Naive thymus-derived CD4-positive, alpha-beta T cell (primary cell): ENCODE data around the gene ACTRT3. TPM values are rescaled to one million over a fixed set of nuclear protein-coding genes. Genes with fewer than 3 reads are reported as not detected.
"Not testable (repeated sequence)": the region's sequence is repeated elsewhere in the genome, so short reads cannot be mapped to it uniquely, and the experiment has no call there.

Source experiments
- ATAC-seq: fragments of 150-1000 bp; cut with Tn5 transposase; 2 replicates; pipeline ENCODE4 v1.10.0; 2021; ENCODE audit warnings: mild to moderate bottlenecking, moderate library complexity
- CTCF ChIA-PET: fragments of 350-600 bp; sonication (Branson Sonifier 250); formaldehyde crosslinking; loops from one replicate; lab custom pipeline; 2021; ENCODE audit warnings: antibody characterized with exemption; lab: Charles Lee
- POLR2A ChIA-PET: fragments of 350-600 bp; sonication (Branson Sonifier 250); formaldehyde crosslinking; loops from one replicate; lab custom pipeline; 2021; ENCODE audit warnings: antibody characterized with exemption, inconsistent platforms; lab: Charles Lee
- DNase-seq, 9 donors: peaks; one replicate each; pipeline versions ENCODE4 v3.0.0 to v3.0.0-alpha.2; 2020 to 2022; ENCODE audit warnings: mixed read lengths in 1 of 9
- H3K27ac ChIP-seq: one replicate; pipeline ENCODE4 v1.7.0; 2013; ENCODE audit warnings: mild to moderate bottlenecking, low read depth, low read length, moderate library complexity
- H3K27me3 ChIP-seq, 2 donors: one replicate each; pipeline ENCODE4 v1.7.0; 2013; ENCODE audit warnings: low read length in 2 of 2, mild to moderate bottlenecking in 2 of 2, moderate library complexity in 2 of 2; ENCODE audit not compliant: control insufficient read depth in 2 of 2, insufficient read depth in 2 of 2
- H3K36me3 ChIP-seq, 3 experiments: 1 replicate in 2 of 3; 2 replicates in 1 of 3; pipeline ENCODE4 v1.7.0; 2013; ENCODE audit warnings: low read length in 3 of 3, mild to moderate bottlenecking in 3 of 3, moderate library complexity in 1 of 3; ENCODE audit not compliant: insufficient read depth in 3 of 3, control insufficient read depth in 2 of 3
- H3K4me1 ChIP-seq, 2 donors: one replicate each; pipeline ENCODE4 v1.7.0; 2013; ENCODE audit warnings: low read length in 2 of 2, mild to moderate bottlenecking in 2 of 2, moderate library complexity in 1 of 2; ENCODE audit not compliant: control insufficient read depth in 2 of 2, insufficient read depth in 2 of 2
- H3K4me3 ChIP-seq: 2 replicates; pipeline ENCODE4 v1.7.0; 2013; ENCODE audit warnings: mild to moderate bottlenecking, low read length
- H3K9me3 ChIP-seq, 3 experiments: 1 replicate in 2 of 3; 2 replicates in 1 of 3; pipeline ENCODE4 v1.7.0; 2013; ENCODE audit warnings: low read length in 3 of 3; ENCODE audit not compliant: control insufficient read depth in 2 of 3
- H3K27ac Mint-ChIP-seq, 9 donors: one replicate each; pipeline ENCODE4 v1.8.0; 2020 to 2022; ENCODE audit warnings: mixed read lengths in 9 of 9, mild to moderate bottlenecking in 8 of 9, moderate library complexity in 5 of 9, inconsistent platforms in 2 of 9
- H3K27me3 Mint-ChIP-seq, 5 donors: one replicate each; pipeline ENCODE4 v1.8.0; 2021 to 2022; ENCODE audit warnings: mixed read lengths in 5 of 5, mild to moderate bottlenecking in 1 of 5
- H3K36me3 Mint-ChIP-seq, 5 donors: one replicate each; pipeline ENCODE4 v1.8.0; 2020 to 2022; ENCODE audit warnings: mixed read lengths in 5 of 5, mild to moderate bottlenecking in 3 of 5, inconsistent platforms in 1 of 5
- H3K4me1 Mint-ChIP-seq, 7 donors: one replicate each; pipeline ENCODE4 v1.8.0; 2020 to 2022; ENCODE audit warnings: mixed read lengths in 7 of 7, mild to moderate bottlenecking in 3 of 7, inconsistent platforms in 1 of 7
- H3K4me3 Mint-ChIP-seq, 10 donors: one replicate each; pipeline ENCODE4 v1.8.0; 2020 to 2022; ENCODE audit warnings: mild to moderate bottlenecking in 10 of 10, mixed read lengths in 10 of 10, moderate library complexity in 6 of 10, inconsistent platforms in 2 of 10
- H3K9me3 Mint-ChIP-seq, 11 donors: one replicate each; pipeline ENCODE4 v1.8.0; 2020 to 2022; ENCODE audit warnings: mixed read lengths in 11 of 11, mild to moderate bottlenecking in 4 of 11, inconsistent platforms in 1 of 11, moderate library complexity in 1 of 11
- intact Hi-C, 2 donors: fragments of 100-400 bp; cut with micrococcal nuclease; formaldehyde crosslinking; loops; one replicate each; pipeline ENCODE4 v1.15.1; 2023
- polyA plus RNA-seq, 2 donors: library from polyadenylated mRNA; unstranded; fragments of 300-500 nt; fragmentation: Illumina TruSeq; gene quantifications; one replicate each; pipeline ENCODE4 v1.2.3, GENCODE V29; 2021
- total RNA-seq, 6 experiments: library from RNA in 5 of 6; stranded (reverse) in 5 of 6; gene quantifications; 1 replicate in 5 of 6; 2 replicates in 1 of 6; pipeline ENCODE4 v1.2.3 and lab custom pipeline; 2021 to 2026

ACTRT3 gene
- total and polyA plus RNA-seq, 7 experiments from 2014 or later = 0.32 to 0.36 TPM; not detected in 5

- Mint-ChIP-seq H3K27ac (no peak overlapping the region), H3K9me3 (peaks cover 0 to 1% (median 0%) of the 10 kb centered on the region in 11 donors), H3K4me3 (no peak overlapping the region), H3K27me3 (peaks cover 23 to 36% (median 27%) of the 10 kb centered on the region in 5 donors), H3K4me1 (peaks cover 0 to 11% (median 5%) of the 10 kb centered on the region in 7 donors), H3K36me3 (no peaks in the 10 kb centered on the region)
- Histone ChIP-seq H3K9me3 (no peaks in the 10 kb centered on the region), H3K4me1 (no peaks in the 10 kb centered on the region), H3K36me3 (no peaks in the 10 kb centered on the region), H3K4me3 (no peak overlapping the region), H3K27ac (no peak overlapping the region), H3K27me3 (no peaks in the 10 kb centered on the region)
- POLR2A ChIA-PET = no interaction called here
- ATAC-seq = no peak
- intact Hi-C loops = loop anchor here (5.0 to 10.0 kb wide), 2 partner anchors 877 to 1700 kb away; no protein-coding TSS in a partner anchor
- CTCF ChIA-PET = interaction anchor here (0.5 kb wide), 1 partner anchor 683 kb away, joined by 3 read pairs; no protein-coding TSS in a partner anchor
- DNase-seq = no peak
These were observed 24.9 kb downstream of the ACTRT3 start for GRCh38 chr3:169744366-169745054.

DNA sequence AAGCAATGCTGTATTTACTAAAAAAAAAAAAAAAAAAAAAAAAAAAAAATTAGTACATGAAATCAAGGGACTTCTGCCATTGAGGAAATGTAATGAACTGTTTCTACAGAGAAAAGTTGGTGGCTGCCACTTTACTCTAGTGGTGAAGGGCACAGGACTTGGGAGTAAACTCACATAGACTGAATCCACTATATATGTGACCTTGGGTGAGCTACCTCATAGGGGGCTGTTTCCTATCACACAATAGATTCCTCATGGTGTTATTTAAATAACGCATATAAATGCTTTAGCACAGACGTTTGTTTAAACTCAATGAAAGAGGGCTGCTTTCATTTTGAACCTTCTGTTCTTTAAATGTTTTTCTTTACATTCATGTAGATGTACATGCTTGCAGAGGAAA lies 30.3 kb downstream of the ACTRT3 start:
- Histone ChIP-seq H3K9me3 (no peaks in the 10 kb centered on the region), H3K36me3 (no peaks in the 10 kb centered on the region), H3K4me3 (no peak overlapping the region), H3K27me3 (no peaks in the 10 kb centered on the region), H3K27ac (no peak overlapping the region), H3K4me1 (no peaks in the 10 kb centered on the region)
- no peak for ATAC-seq
- H3K27ac Mint-ChIP-seq = no peak overlapping the region
- H3K4me1 Mint-ChIP-seq = no peaks in the 10 kb centered on the region
- ChIA-PET CTCF (no interaction called here), POLR2A (interaction anchor here (1.0 kb wide), 1 partner anchor 31 kb away, joined by 4 read pairs; the partner anchor contains the start of gene ACTRT3)
- intact Hi-C loops = no loop called here
- no peak overlapping the region for H3K4me3 Mint-ChIP-seq
- peaks cover 0 to 24% (median 4%) of the 10 kb centered on the region in 5 donors for H3K27me3 Mint-ChIP-seq
- peaks cover 0 to 15% (median 0%) of the 10 kb centered on the region in 5 donors for H3K36me3 Mint-ChIP-seq
- DNase-seq = no peak
- peaks cover 3 to 35% (median 13%) of the 10 kb centered on the region in 11 donors for H3K9me3 Mint-ChIP-seq

DNA sequence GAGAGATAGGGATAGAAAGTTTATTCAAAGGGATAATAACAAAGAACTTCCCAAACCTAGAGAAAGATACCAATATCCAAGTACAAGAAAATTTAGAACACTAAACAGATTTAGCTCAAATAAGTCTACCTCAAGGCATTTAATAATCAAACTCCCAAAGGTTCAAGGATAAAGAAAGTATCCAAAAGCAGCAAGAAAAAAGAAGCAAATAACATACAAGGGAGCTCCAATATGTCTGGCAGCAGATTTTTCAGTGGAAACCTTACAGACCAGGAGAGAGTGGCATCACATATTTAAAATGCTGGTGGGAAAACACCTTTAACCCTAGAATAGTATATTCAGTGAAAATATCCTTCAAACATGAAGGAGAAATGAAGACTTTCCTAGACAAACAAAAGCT lies 37.5 kb downstream of the ACTRT3 start:
- H3K36me3 ChIP-seq, DNase-seq, H3K27me3 ChIP-seq, H3K9me3 ChIP-seq, H3K4me1 ChIP-seq, H3K4me1 Mint-ChIP-seq, ATAC-seq, POLR2A ChIA-PET, H3K4me3 Mint-ChIP-seq, H3K27ac ChIP-seq, H3K27ac Mint-ChIP-seq, H3K4me3 ChIP-seq, CTCF ChIA-PET, intact Hi-C loops: not testable (repeated sequence)
- Mint-ChIP-seq H3K36me3 (peaks cover 0 to 15% (median 0%) of the 10 kb centered on the region in 5 donors), H3K9me3 (peaks cover 7 to 72% (median 34%) of the 10 kb centered on the region in 11 donors), H3K27me3 (peaks cover 15 to 74% (median 57%) of the 10 kb centered on the region in 5 donors)

- DNase-seq (no peak), ATAC-seq (no peak)
- peaks cover 0 to 4% (median 0%) of the 10 kb centered on the region in 5 donors for H3K36me3 Mint-ChIP-seq
- peaks cover 10 to 53% (median 34%) of the 10 kb centered on the region in 5 donors for H3K27me3 Mint-ChIP-seq
- POLR2A ChIA-PET = no interaction called here
- H3K9me3 ChIP-seq = no peaks in the 10 kb centered on the region
- CTCF ChIA-PET = no interaction called here
- intact Hi-C loops = no loop called here
- no peak overlapping the region for H3K27ac Mint-ChIP-seq
- no peak overlapping the region for H3K4me3 ChIP-seq
- H3K4me1 ChIP-seq = no peaks in the 10 kb centered on the region
- H3K4me3 Mint-ChIP-seq = no peak overlapping the region
- H3K9me3 Mint-ChIP-seq = peaks cover 0 to 27% (median 9%) of the 10 kb centered on the region in 11 donors
- H3K36me3 ChIP-seq = no peaks in the 10 kb centered on the region
- H3K27ac ChIP-seq = no peak overlapping the region
- no peaks in the 10 kb centered on the region for H3K4me1 Mint-ChIP-seq
- H3K27me3 ChIP-seq = no peaks in the 10 kb centered on the region
These were observed 46.6 kb downstream of the ACTRT3 start for GRCh38 chr3:169722724-169723123.

GRCh38 chr3:169718415-169718814 lies 50.9 kb downstream of the ACTRT3 start:
- intact Hi-C loops, H3K36me3 Mint-ChIP-seq, DNase-seq, H3K4me1 Mint-ChIP-seq, H3K36me3 ChIP-seq, H3K4me3 Mint-ChIP-seq, H3K9me3 ChIP-seq, H3K27me3 ChIP-seq, H3K27ac Mint-ChIP-seq, POLR2A ChIA-PET, H3K4me3 ChIP-seq, ATAC-seq, H3K4me1 ChIP-seq, H3K27ac ChIP-seq, CTCF ChIA-PET: not testable (repeated sequence)
- Mint-ChIP-seq H3K27me3 (peaks cover 4 to 51% (median 44%) of the 10 kb centered on the region in 5 donors), H3K9me3 (peaks cover 0 to 26% (median 8%) of the 10 kb centered on the region in 11 donors)

Other genes with a start within 250 kb of the ACTRT3 start
- under 1 TPM in 1 of 5 experiments, not detected in 4; 0.42 TPM for gene MECOM, start 105.8 kb downstream of the ACTRT3 start, total RNA-seq
- gene MECOM, start 105.8 kb downstream of the ACTRT3 start, polyA plus RNA-seq = not detected
- 10 to 100 TPM in 2 of 5 experiments, 1 to 10 TPM in 3; 4.0 to 19.4 (median 7.4) TPM for gene TERC, start 4.5 kb downstream of the ACTRT3 start, total RNA-seq
- 1 to 10 TPM in 1 of 2 donors, not detected in 1; 1.1 TPM for gene TERC, start 4.5 kb downstream of the ACTRT3 start, polyA plus RNA-seq
- gene MYNN, start 3.8 kb upstream of the ACTRT3 start, total RNA-seq = 10 to 100 TPM; 16.2 to 20.8 (median 19.0) TPM
- gene MYNN, start 3.8 kb upstream of the ACTRT3 start, polyA plus RNA-seq = 10 to 100 TPM; 12.8 to 16.3 TPM
- gene LRRIQ4, start 43.3 kb upstream of the ACTRT3 start, total RNA-seq = under 1 TPM in 1 of 5 experiments, not detected in 4; 0.12 TPM
- gene LRRIQ4, start 43.3 kb upstream of the ACTRT3 start, polyA plus RNA-seq = not detected
- 1 to 10 TPM in 1 of 5 experiments, under 1 TPM in 4; 0.30 to 3.7 (median 0.42) TPM for gene LRRC34, start 43.3 kb upstream of the ACTRT3 start, total RNA-seq
- under 1 TPM; 0.26 to 0.40 TPM for gene LRRC34, start 43.3 kb upstream of the ACTRT3 start, polyA plus RNA-seq
- gene LRRC31, start 100.4 kb upstream of the ACTRT3 start, total RNA-seq = not detected
- not detected for gene LRRC31, start 100.4 kb upstream of the ACTRT3 start, polyA plus RNA-seq
- not detected for gene SAMD7, start 142.0 kb upstream of the ACTRT3 start, total RNA-seq
- not detected for gene SAMD7, start 142.0 kb upstream of the ACTRT3 start, polyA plus RNA-seq
- 100 to 1,000 TPM in 3 of 5 experiments, 10 to 100 TPM in 2; 75.2 to 156 (median 110) TPM for gene SEC62, start 197.2 kb upstream of the ACTRT3 start, total RNA-seq
- 100 to 1,000 TPM in 1 of 2 donors, 10 to 100 TPM in 1; 68.1 to 253 TPM for gene SEC62, start 197.2 kb upstream of the ACTRT3 start, polyA plus RNA-seq